ENCODE measurements around the gene MAD1L1.
"Not testable (repeated sequence)": the region's sequence is repeated elsewhere in the genome, so short reads cannot be mapped to it uniquely, and the experiment has no call there.

MAD1L1 gene

GRCh38 chr7:1892011-1892965 lies 340.5 kb downstream of the MAD1L1 start:
- DNase-seq: no peak

GRCh38 chr7:1890289-1891235 lies 342.2 kb downstream of the MAD1L1 start:
- no peak for DNase-seq

DNA sequence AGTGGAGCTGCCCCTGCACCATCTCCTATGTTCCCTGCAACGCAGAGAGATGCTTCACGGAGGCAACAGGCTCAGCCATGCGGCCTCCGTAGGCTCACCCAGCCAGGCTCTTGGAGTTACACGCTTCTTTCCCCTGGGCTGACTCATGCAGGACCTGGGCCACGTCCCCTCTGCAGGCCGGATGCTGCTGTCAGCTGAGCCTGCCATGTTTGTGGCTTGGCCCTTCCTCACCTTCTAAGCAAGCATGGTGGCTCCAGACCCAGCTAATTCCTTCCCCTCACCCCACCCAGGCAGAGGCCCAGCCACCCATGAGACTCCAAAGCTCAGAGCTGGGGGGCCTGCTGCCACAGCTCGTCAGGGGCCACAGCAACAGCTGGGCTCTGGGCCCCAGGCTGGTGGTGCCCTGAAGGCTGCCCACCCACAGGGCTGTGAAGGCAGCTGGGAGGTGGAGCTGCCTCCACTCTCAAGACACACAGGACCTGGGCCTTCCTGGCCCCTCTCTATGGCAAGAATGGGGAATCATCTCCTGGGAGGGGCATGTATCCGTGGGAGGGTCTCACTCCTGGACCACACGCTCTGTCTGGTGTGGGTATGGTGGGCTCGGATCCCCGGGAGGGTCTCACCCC lies 343.1 kb downstream of the MAD1L1 start:
- DNase-seq: no peak

GRCh38 chr7:1889091-1889490 lies 343.7 kb downstream of the MAD1L1 start:
- no peak for DNase-seq

GRCh38 chr7:1888425-1888824 lies 344.3 kb downstream of the MAD1L1 start:
- no peak for DNase-seq

GRCh38 chr7:1887251-1887650 lies 345.5 kb downstream of the MAD1L1 start:
- DNase-seq: no peak

DNA sequence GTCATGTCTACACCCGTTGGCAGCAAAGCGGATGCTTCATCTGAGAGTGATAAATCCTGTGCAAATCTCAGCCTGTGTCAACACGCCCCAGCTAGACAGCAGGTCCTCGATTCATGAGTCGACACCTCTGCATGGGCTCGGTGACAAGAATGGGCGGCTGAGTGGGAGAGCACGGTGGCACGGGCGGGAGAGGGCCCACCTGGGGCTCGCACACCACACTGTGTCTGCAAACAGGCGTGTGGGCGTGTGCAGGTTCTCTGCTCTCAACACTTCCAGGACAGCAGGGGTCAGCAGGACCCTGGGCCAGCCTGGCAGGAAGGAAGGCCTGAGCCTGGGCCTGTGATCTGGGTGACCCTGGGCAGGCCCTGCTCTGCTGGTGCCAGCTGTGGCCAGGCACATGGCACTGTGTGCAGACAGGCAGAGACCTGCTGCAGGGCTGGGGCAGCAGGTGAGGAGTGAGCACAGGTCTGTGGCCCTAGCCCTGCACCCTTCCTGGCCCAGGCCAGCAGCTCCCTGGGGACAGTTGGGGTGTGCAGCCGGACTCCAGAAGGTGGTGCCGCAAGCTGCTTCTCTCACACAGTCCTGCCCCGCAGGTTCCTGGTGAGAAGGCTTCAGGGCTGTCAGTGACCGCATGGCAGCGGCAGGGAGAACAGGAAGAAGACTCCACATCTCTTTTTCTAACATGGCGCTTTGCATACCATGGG lies 346.2 kb downstream of the MAD1L1 start:
- DNase-seq: peak in 1 of 56 donors; percentile 23

DNA sequence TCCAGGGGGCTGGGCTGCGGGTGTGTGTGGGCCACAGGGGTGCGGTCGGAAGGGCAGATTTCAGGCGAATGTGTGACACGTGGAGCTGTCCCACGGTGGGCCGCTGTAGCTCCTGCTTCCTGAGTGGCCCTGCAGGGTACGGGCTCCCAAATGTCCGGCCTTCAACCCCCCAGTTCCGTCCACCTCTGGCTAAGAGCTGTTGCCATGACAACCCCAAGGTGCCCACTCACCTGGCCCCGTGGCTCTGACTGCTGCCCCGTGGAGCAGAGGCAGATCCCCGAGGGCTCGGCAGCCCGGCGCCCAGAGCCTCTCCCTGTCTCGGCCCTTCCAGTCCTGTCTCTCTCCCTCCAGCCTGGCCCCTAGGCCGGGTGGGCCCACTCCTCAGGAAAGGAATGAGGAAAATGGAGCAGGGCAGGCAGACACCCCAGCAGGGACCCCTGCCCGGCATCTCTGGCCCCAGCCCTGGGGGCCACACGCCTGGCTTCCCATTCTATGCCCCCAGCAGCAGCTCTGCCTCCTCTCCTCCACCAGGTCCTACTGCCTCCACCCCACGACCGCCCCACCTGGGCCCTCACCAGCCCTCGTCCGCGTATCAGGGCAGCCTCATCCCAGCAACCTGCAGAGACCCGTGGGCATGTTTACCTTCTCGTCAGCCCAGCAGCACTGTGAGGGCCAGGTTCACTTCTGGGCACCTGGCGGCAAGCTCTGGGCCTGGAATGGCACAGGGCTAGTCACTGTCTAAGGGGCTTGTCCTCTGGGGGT lies 347.1 kb downstream of the MAD1L1 start:
- DNase-seq: no peak

GRCh38 chr7:1884583-1885350 lies 348.0 kb downstream of the MAD1L1 start:
- no peak for DNase-seq

GRCh38 chr7:1883834-1884582 lies 348.7 kb downstream of the MAD1L1 start:
- peak in 2 of 56 donors; percentile 16 to 30 for DNase-seq

GRCh38 chr7:1883031-1883761 lies 349.5 kb downstream of the MAD1L1 start:
- no peak for DNase-seq

- DNase-seq: no peak
Measured at GRCh38 chr7:1882451-1882850, 350.3 kb downstream of the MAD1L1 start.

DNA sequence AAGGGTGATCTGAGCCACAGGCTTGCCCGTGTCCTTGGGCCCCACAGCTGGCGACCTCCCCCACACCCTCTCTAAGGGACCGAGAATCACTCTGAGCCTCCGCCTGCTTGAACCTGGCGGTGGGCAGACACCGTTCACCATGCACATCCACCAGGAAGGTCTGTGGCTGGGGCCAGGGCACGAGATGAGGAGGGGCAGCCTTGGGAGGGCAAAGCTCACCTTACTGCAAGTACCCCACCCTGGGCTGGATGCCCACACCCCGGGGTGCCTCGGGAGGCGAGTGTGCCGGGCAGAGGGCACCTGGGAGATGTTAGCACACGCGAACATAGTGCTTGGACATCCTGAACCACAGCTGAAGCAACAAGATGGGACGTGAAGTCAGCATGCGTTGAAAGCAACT lies 350.8 kb downstream of the MAD1L1 start:
- DNase-seq: no peak

- not testable (repeated sequence) for DNase-seq
Measured at GRCh38 chr7:1876641-1877040, 356.1 kb downstream of the MAD1L1 start.

DNA sequence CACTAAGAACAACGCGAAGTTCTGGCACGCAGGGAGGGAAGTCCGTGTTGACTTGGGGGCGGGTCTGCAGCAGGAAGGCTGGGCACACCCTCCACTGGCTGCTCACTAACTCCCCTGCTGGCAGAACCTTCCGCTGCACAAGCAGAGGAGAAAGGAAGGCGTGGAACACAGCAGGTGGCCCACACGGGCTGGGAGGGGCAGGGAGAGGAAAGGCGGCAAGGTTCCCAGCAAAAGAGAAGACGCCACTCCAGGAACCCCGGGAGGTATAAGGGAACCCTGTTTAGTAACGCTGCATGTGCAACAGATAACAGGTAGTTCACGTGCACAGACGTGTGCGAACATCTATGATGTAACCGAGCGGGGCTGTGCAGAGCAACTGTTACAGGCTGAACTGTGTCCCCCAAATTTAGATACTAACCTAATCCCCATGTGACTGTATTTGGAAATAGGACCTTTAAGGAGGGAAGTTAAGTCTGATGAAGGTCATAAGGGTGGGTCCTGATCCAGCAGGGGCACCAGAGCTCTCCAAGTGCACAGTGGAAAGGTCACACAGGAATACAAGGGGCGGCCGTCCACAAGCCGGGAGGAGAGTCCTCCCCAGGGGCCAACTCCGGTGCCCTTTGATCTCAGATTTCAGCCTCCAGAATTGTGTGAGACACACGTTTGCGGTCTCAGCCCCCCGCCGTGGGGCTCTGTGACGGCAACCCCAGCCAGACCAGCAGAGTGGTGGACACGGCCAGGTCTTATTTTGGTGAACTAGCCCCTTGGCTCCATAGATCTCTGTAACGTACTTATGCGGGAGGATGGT lies 357.1 kb downstream of the MAD1L1 start:
- not testable (repeated sequence) for DNase-seq

DNA sequence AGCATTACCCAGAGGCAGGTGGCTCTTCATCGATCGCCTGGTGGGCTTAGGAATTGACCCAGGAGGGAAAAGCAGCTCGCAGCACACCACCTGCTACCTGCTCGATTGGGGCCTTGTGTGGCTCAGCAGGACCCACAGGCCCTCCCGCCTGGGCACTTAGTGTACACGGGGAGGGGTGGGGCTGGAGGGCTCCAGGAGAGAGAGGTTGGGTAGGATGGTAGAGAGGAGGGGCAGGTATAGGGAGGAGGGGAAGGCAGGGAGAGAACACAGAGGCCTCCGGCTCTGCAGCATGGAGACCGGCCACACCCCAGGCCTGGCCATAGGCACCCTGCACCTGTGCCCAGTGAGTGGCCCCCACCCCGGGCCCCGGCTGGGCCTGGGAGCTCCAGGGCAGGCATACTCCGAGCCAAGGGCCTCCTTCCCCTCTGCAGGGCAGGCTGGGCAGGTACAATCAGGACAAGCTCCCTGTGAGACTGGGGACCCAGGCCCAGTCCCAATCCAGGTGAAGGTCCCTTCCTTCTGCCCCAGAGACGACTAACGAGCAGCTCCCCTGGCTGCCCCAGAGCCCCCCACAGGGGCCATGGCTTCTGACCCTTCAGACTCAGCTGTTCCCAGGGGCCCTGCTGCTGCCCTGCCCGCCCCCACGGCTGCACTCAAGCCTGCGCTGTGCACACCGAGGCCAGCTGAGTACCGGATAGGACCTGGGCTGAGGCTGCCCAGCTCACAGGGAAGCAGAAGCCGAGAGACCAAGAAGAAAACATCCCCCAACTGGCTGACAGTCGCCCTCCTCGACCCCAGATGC lies 358.0 kb downstream of the MAD1L1 start:
- not testable (repeated sequence) for DNase-seq

Data from nucleus accumbens (tissue), 56 donors.